Psoas muscle (tissue), 8 donors: ENCODE results near the gene LRRC40. TPM values are rescaled to one million over a fixed set of nuclear protein-coding genes. Genes with fewer than 3 reads are reported as not detected.

ENCODE experiments used
- ATAC-seq, 4 donors: fragments of 200-7000 bp; cut with Tn5 transposase; one replicate each; pipeline ENCODE4 v1.9.1; 2020; ENCODE audit warnings: moderate library complexity in 3 of 4, mild to moderate bottlenecking in 2 of 4
- DNase-seq, 2 donors: peaks; one replicate each; pipeline ENCODE4 v3.0.0-alpha.2; 2020
- H3K27ac ChIP-seq: fragments of 200-600 bp; one replicate; pipeline ENCODE4 v1.8.0; 2022
- H3K27me3 ChIP-seq, 3 donors: fragments of 200-600 bp in 1 of 3; one replicate each; pipeline versions ENCODE4 v1.6.1 to v1.8.0; 2013 to 2022; ENCODE audit warnings: low read length in 2 of 3, mild to moderate bottlenecking in 2 of 3, moderate library complexity in 1 of 3; ENCODE audit not compliant: insufficient read depth in 3 of 3
- H3K36me3 ChIP-seq, 2 donors: fragments of 200-600 bp in 1 of 2; one replicate each; pipeline versions ENCODE4 v1.6.1 to v1.8.0; 2013 to 2022; ENCODE audit warnings: low read depth in 1 of 2, mild to moderate bottlenecking in 1 of 2, moderate library complexity in 1 of 2; ENCODE audit not compliant: insufficient read depth in 1 of 2
- H3K4me1 ChIP-seq: fragments of 200-600 bp; one replicate; pipeline ENCODE4 v1.8.0; 2022
- H3K4me3 ChIP-seq: fragments of 200-600 bp; one replicate; pipeline ENCODE4 v1.8.0; 2022; ENCODE audit warnings: mild to moderate bottlenecking
- H3K9me3 ChIP-seq: fragments of 200-600 bp; one replicate; pipeline ENCODE4 v1.8.0; 2022
- WGBS, 3 donors: extraction: QIAGEN DNeasy Blood & Tissue Kit; methylation state at CpG; one replicate each; pipeline versions ENCODE4 v1.1.6 to v1.1.7; 2013; 5-methylcytosine and 5-hydroxymethylcytosine counted together
- intact Hi-C, 2 donors: fragments of 100-400 bp; cut with DNase I; formaldehyde crosslinking; loops; one replicate each; pipeline versions ENCODE4 v1.11.0 to v1.14.2; 2022
- polyA plus RNA-seq, 3 donors: library from polyadenylated mRNA; stranded (reverse); fragments of 200-250 nt; gene quantifications; one replicate each; pipeline ENCODE4 v1.2.3, GENCODE V29; 2013
- total RNA-seq, 4 donors: library from RNA; stranded (reverse); fragmentation: NEBNext Ultra II Directional in 2 of 4; extraction: Animal tissue kit (Norgen Biotek cat#: 25700) in 2 of 4; gene quantifications; one replicate each; pipeline versions ENCODE4 v1.2.1 to v1.2.4, GENCODE V29; 2021 to 2023
- TF ChIP-seq, protein P1 (sequence below): fragments of 200-600 bp; IDR thresholded peaks from one replicate; pipeline ENCODE4 v1.8.0; 2022; ENCODE audit warnings: antibody characterized with exemption
- donor health status: healthy with polysubstance abuse.
- donor health status: DM: no; HTN: no; CAD: no; lungs with moderate emphysema.
- donor health status: Bipolar disorder and iron deficiency.
- donor health status: healthy.
- donor health status: DM: yes; HTN: yes; CAD: no.
- donor health status: DM: no; HTN: no; CAD: no.
- donor health status: DM: no; HTN: no; CAD: no.
- donor health status: DM: yes; HTN: yes; CAD: no.

The LRRC40 gene
- total and polyA plus RNA-seq, 7 donors: 5.5 to 9.1 (median 7.2) TPM

DNA sequence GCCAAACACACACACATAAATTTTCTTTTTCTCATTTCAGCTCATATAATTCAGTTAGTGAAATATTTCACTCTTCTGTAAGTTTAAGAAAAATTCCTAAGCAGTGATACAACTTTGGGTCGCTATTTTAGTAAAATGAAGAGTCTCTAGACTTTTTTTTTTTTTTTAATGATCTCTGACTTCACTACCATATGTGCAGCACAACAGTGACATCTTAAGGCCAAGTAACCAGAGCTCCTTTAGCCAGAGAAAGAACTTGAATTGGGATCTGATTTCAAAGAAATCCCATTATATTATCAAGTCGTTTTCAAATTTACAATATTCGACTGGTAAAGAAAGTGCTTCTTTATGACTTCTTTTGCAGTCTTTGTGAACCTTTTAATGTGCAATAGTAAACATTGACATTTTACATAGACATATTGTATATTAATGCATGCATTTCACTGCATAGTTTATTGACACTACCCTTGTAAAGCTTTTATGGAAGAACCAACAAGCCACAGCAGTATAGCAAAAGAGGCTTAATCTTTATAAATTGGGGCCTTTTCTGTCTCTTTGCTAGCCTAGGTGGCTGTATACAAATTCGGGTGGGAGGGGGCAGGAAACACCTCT, 62.2 kb downstream of the LRRC40 start:
- no peak overlapping the region for H3K4me3 ChIP-seq
- DNase-seq (no peak), ATAC-seq (peak in 3 of 4 donors; percentile 57 to 82 (median 71))
- WGBS, 3 donors: 38 to 46% (median 43%) methylated on average over 4 of the region's 4 CpGs
- H3K27me3 ChIP-seq: no peaks in the 10 kb centered on the region
- H3K36me3 ChIP-seq: peaks cover 4 to 31% of the 10 kb centered on the region in 2 donors
- H3K27ac ChIP-seq: peak overlapping the region; percentile 10
- H3K4me1 ChIP-seq: peaks cover 27% of the 10 kb centered on the region
- no peaks in the 10 kb centered on the region for H3K9me3 ChIP-seq
- TF ChIP-seq, protein P1, sequence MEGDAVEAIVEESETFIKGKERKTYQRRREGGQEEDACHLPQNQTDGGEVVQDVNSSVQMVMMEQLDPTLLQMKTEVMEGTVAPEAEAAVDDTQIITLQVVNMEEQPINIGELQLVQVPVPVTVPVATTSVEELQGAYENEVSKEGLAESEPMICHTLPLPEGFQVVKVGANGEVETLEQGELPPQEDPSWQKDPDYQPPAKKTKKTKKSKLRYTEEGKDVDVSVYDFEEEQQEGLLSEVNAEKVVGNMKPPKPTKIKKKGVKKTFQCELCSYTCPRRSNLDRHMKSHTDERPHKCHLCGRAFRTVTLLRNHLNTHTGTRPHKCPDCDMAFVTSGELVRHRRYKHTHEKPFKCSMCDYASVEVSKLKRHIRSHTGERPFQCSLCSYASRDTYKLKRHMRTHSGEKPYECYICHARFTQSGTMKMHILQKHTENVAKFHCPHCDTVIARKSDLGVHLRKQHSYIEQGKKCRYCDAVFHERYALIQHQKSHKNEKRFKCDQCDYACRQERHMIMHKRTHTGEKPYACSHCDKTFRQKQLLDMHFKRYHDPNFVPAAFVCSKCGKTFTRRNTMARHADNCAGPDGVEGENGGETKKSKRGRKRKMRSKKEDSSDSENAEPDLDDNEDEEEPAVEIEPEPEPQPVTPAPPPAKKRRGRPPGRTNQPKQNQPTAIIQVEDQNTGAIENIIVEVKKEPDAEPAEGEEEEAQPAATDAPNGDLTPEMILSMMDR: peak; percentile 36
- intact Hi-C loops: no loop called here

DNA sequence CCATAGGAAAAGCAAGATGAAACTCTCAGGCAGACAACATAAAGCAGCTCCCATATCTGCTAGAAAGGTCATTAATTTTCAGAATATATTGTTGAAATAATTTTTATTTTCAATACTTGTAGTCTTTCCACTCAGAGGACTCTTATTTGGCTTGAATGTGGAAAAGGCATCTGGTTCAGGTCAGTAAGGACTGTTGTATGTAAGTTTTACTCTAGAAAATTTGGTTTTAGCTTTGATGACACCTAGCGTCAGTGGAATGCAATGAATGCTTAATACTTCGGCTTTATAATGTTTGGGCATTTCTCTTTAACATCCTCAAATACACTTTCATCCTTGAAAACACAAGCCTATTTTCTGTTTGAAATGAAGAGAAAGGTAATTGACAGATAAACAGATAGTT, 63.3 kb downstream of the LRRC40 start:
- intact Hi-C loops: no loop called here
- DNase-seq (no peak), ATAC-seq (peak in 1 of 4 donors; percentile 50)
- Histone ChIP-seq H3K27me3 (no peaks in the 10 kb centered on the region), H3K9me3 (no peaks in the 10 kb centered on the region), H3K4me1 (peaks cover 34% of the 10 kb centered on the region), H3K36me3 (peaks cover 0 to 21% of the 10 kb centered on the region in 2 donors), H3K4me3 (no peak overlapping the region), H3K27ac (no peak overlapping the region)
- TF ChIP-seq, protein P1: peak; percentile 14
- 38 to 59% (median 51%) methylated on average over 2 of the region's 2 CpGs for WGBS, 3 donors

- peaks cover 0 to 14% of the 10 kb centered on the region in 2 donors for H3K36me3 ChIP-seq
- TF ChIP-seq, protein P1: no peak
- no peaks in the 10 kb centered on the region for H3K9me3 ChIP-seq
- DNase-seq (no peak), ATAC-seq (peak in 2 of 4 donors; percentile 32 to 54)
- intact Hi-C loops: no loop called here
- peak overlapping the region; percentile 33 for H3K27ac ChIP-seq
- H3K4me3 ChIP-seq: no peak overlapping the region
- H3K27me3 ChIP-seq: no peaks in the 10 kb centered on the region
- H3K4me1 ChIP-seq: peaks cover 35% of the 10 kb centered on the region
- 64 to 71% (median 65%) methylated on average over 3 of the region's 3 CpGs for WGBS, 3 donors
These were observed 64.5 kb downstream of the LRRC40 start for GRCh38 chr1:70140894-70141293.

- peak overlapping the region; percentile 33 for H3K27ac ChIP-seq
- ATAC-seq: no peak
- DNase-seq: no peak
- no peak overlapping the region for H3K4me3 ChIP-seq
- H3K4me1 ChIP-seq: peaks cover 35% of the 10 kb centered on the region
- TF ChIP-seq, protein P1: no peak
- peaks cover 0 to 10% of the 10 kb centered on the region in 2 donors for H3K36me3 ChIP-seq
- intact Hi-C loops: no loop called here
- no peaks in the 10 kb centered on the region for H3K9me3 ChIP-seq
- no peaks in the 10 kb centered on the region for H3K27me3 ChIP-seq
These were observed 65.0 kb downstream of the LRRC40 start for GRCh38 chr1:70140343-70140742.

DNA sequence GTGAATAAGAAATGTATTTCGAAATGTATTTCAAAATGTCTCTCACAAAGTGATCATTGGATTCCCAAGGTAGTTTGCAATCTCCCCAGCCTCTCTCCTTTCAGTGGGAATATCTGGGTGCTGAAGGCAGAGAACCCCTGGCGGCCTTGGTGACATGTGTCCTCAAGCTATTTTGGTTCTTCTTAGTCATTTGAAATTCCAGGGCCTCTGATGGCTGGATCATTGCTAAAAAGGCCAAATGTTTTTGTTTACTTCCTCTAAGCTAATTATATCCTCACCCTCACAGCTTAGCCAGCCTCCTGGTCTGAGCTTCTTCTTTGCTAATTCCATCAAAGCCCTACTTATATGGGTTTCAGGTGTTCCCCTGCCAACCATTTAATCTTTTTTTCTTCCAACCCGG, 71.2 kb downstream of the LRRC40 start:
- Histone ChIP-seq H3K27ac (peak overlapping the region; percentile 86), H3K4me1 (peaks cover 19% of the 10 kb centered on the region), H3K4me3 (no peak overlapping the region), H3K36me3 (no peaks in the 10 kb centered on the region), H3K9me3 (no peaks in the 10 kb centered on the region), H3K27me3 (no peaks in the 10 kb centered on the region)
- peak; percentile 92 to 96 (median 95) for ATAC-seq
- WGBS, 3 donors: 40 to 43% (median 43%) methylated on average over 3 of the region's 3 CpGs
- peak; percentile 25 to 57 for DNase-seq
- intact Hi-C loops: loop anchor here in 1 of 2 donors (10.0 kb wide), 1 partner anchor 381 kb away; no protein-coding TSS in a partner anchor
- TF ChIP-seq, protein P1: no peak
